ENCODE measurements around the gene HS1BP3.

The HS1BP3 gene, protein sequence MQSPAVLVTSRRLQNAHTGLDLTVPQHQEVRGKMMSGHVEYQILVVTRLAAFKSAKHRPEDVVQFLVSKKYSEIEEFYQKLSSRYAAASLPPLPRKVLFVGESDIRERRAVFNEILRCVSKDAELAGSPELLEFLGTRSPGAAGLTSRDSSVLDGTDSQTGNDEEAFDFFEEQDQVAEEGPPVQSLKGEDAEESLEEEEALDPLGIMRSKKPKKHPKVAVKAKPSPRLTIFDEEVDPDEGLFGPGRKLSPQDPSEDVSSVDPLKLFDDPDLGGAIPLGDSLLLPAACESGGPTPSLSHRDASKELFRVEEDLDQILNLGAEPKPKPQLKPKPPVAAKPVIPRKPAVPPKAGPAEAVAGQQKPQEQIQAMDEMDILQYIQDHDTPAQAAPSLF

DNA sequence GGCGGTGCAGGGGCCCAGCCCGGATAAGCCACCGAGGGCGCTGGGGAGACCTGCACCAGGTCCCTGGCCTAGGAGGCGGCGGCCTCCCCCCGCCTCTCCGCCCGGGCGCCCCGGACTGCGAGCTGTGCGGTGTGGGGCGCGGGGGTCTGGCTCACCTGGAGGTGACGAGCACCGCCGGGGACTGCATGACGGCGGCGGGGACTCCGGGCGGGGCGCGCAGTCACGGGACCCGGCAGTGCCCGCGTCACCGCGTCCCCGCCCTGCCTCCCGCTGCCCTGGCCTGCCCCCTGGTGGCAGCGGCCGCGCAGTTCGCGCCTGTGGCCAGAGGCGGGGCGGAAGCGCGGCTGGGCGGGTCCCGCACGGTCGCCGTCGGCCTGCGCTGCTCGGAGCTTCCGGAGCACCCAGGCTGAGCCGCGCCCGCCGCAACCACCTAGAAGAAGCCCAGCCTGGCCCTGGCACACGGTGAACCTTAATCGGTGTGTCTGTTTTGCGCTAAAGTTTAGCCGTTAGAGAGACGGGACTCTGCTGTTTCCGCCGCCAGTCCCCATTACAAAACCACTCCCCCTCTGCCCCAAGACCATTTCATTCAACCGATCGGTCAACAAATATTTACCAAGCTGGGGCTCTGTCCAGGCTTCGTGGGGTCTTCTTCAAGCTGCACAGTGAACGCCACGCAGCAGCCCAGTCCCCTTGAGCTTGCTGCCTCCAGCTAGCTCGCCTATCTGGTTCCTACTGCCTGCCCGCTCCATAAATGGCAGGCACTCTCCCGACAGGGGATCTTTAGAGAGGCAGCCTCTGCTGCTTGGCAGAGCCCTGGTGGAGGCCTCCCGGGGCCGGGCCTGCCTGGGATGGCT is at the start of gene HS1BP3:
Gene HS1BP3 (minus strand): TSS at position 222 of the 854 bp plus-strand sequence. CDS start 35 bp downstream, at position 187.
- peak; percentile 99 for DNase-seq (ENCODE audit: low spot score)
- FAIRE-seq, result peak; percentile 99

DNA sequence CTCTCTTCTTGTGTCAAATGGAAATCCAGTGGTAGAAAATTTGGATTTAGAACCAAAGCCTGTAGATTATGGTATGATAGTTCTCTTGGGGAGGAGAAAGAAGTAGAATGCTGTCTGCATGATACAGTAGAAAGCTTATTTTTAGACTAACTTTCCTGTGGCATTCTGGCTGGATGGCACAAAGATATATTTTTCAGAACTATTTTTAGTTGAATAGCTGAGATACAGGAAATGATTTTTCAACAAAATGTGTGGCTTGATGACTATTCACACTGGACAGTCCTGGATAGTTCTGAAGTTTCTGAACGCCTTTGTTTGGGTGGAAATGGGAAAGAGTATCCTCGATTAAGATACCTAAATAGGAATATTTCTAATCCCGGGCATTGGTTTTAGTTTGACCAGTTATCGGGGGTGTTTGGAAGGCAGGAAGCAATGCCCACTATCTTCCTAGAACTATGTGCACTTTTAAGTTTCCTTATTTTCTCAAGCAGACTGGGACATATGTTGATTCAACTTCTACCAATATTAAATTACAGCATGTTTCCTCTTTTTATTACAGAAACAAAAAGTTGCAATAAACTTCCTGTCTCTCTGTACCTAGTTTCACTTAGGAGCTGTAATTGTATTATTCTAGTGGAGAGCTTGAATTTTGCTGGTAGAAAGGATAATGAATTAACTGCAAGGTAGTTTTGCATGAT is 48.2 kb upstream of the HS1BP3 start:
- no peak for FAIRE-seq
- DNase-seq (ENCODE audit: low spot score), result no peak

DNA sequence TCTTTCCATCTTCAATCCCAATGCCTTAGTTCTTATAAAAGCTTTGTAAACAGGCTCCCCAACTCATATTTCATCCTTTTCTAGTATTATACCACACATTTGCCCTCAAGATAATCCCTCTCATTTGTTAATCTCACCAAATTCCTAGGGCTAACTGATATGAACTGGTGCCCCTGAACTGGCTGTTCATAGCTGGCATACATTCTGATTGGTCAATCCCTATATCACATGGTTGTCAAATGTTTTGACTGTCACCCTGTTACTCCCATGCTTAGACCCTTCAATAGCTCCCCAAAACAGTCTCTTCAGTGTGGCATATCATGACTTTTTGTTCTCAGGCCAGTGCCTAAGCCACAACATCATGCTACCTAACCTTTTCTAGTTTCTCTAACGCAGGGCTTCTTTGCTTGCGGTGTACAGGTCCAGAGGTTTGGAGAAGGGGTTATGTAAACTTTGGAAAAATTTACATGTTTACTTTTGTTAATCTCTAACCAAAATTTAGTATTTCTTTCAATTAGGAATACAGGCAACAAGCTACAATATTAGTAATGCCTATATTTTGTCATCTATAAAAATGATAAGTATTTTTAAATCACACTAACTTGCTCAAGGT is 46.5 kb upstream of the HS1BP3 start:
- DNase-seq (ENCODE audit: low spot score) (no peak), FAIRE-seq (no peak)

DNA sequence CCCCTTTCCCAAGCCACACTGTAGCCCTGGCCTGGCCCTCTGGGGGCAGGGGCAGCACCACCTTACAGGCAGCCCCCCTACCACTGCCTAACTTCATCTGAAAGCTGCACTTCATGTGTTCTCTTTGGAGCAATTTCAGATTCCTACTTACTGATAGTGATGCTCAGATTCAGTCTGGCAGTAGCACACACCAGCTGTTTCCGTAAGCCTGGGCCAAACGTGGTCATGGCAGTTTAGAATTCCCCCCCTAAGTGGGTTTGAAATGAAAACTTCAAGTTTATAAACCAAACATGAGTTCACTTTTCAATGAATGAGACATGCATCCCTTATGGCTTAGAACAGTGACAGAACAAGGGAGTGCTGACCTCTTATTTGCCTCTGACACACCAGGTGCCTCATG is 45.5 kb upstream of the HS1BP3 start:
- FAIRE-seq (peak; percentile 50), DNase-seq (ENCODE audit: low spot score) (no peak)

DNA sequence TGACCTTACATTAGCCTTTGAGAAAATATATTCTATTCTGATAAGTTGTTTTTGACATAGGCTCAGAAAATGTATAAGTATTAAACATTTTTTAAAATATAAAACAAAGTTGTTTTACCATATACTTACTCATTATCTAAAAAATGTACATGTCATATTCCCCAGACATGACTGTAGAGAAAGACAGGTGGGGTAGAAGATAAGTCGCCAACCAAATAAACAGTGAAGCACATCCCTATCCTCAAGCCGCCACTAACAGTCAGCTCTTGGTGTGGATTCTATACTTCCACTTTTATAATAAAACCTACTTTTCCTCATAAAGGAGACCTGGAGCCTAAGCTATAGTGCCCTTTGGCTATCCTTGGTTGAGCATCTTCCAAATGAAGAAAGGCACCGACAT is 42.4 kb upstream of the HS1BP3 start:
- no peak for FAIRE-seq
- DNase-seq (ENCODE audit: low spot score), result no peak

DNA sequence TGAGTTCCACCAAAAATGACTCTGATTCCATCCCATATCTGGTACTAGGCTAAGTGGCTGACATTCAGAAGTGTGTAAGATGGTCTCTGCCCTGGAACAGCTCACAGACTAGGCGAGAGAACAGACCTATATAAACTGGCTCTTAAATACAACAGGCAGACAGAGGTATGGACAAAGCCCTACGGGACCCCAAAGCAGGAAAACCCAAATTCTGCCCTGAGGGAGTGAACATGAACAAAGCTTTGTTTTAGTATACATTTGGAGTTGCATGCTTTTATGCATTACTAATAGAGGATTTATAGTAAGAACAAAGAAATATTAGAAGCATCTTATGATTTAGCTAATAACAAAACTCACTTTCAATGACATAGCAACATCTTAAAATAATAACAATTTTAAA is 41.2 kb upstream of the HS1BP3 start:
- DNase-seq (ENCODE audit: low spot score) (no peak), FAIRE-seq (peak; percentile 42)

DNA sequence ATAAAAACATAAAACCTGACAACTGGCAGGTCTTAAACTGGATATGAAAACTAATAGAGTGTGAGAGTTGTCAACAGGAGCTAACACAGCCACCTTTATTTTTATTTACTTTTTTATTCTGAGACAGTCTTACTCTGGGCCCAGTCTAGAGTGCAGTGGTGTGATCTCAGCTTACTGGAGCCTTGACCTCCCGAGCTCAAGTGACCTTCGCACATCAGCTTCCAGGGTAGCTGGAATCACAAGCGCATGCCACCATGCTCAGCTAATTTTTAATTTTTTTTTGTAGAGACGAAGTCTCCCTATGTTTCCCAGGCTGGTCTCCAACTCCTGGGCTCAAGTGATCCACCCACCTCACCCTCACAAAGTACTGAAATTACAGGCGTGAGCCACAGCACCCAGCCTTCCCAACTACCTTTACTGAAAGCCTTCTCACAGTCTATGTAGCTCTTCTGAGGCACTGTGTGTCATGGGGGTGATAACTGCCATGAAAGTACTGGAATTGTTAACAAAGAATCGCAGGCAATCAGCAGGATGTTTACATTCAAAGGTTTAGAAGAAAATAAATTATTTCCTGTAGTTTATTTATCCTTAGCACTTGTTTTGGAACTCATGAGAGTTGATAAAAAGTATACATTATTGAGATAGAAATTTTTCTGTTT is 40.3 kb upstream of the HS1BP3 start:
- DNase-seq (ENCODE audit: low spot score) (no peak), FAIRE-seq (no peak)

DNA sequence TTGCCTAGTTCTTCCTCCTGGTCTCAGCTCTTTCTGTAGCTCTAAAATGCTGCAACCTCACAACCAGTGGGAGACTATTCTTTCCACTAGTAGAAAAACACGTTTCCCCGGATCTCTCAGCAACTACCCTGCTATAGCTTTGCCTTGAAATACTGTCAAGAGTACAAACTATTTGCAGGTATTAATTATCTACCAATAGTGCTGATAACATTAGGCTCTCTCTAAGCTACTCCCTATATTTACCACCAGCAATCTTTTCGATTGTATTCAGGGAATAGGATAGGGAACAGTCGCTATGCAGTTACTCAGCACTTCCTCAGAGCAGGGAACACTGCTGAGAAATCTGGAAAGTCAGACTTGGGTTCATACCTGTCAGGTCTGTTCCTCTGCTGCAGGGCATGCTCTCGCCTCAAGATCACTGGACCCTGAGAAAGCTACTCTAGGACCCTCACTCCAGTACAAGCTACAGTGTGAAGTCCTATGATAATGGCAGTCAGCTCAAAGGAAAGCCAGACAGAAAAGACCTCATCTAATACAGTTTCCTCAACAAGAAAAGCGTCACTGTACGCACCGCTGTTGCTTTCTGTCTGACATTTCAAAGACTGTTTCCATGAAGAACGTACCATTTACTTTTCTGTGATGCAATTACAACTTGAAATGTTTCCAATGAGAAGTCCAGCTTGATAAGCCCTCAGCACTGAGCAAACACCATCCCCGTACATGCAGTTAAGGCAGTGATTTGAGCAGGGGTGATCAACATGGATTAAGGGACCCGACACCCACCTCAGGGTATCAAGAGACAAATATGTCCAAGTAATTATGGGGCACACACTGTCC is 38.7 kb upstream of the HS1BP3 start:
- DNase-seq (ENCODE audit: low spot score), result no peak
- no peak for FAIRE-seq

DNA sequence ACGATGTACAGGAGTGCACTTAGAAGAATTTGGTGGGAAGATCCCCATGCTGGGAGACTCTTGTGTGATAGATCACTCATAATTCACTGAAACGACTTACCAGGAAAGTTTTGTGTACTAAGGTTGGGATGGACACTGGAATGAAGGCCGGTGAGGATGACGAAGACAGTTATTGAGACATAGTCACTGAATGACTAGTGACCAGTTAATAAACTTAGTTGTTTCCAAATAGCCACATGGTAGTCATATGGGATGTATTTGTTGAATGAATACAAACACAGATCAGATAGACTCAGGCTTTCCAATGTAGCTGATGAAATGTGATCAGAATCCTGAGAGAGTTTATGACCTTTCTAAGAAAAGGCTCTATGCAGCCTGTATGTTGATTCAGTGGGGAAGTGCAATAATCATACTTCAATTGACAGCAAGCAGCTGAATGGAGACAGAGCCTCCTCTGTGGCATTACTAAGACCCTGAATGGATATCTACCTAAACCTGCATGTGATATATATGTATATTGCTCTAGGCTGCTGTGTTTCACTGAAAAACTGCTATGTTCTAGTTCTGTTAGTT is 36.4 kb upstream of the HS1BP3 start:
- DNase-seq (ENCODE audit: low spot score), result no peak
- FAIRE-seq, result no peak

DNA sequence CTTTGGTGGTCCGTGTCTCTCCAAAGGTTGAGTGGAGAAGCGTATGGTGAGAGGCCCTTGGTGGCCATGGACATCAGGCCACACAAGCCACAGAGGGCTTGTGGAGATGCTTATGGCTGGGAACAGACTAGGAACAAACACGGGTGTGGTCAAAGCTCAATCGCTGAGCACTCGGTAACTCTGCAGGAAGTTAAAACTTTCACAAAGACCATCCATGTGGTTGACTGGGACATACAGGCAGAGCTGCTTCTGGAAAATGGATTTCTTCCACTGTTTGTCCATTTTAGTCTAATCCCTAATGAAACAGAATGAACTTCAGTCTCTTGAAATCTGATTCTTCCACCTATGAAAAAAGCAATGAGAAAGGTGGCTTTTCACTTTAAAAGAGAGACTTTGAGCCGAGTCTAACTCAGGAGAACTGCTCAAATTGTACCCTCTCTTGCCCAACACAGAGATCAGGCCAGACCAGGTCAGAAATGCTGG is 33.7 kb upstream of the HS1BP3 start:
- FAIRE-seq, result no peak
- DNase-seq (ENCODE audit: low spot score), result no peak

DNA sequence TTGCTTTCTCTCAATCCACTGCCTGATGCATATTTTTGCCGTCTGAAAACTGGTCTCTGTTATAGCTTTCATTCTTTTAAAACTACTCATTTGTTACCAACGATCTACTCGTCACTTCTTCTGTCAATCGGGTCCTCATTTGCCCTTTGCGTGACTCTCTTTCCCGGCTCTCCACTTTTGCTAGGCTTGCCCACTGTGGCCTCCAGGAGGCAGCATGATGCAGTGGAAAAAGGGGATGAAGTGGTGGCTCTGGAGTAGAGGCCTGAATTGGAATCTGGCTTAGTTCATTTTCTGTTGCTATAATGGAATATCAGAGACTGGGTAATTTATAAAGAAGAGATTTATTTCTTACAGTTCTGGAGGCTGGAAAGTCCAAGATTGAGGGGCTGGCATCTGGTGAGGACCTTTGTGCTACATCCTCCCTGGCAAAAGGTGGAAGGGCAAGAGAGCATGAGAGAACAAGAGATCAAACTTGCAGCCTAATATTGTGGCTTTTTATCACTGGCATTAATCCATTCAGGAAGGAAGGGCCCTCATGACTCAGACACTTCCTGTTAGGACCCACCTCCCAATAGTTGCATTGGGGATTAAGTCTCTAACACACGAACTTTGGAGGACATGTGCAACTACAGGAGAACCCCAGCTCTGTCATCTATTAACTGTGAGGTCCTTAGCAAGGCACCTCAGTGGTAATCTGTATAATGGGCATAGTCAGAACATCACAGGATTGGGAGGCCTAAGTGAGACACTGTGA is 31.4 kb upstream of the HS1BP3 start:
- DNase-seq (ENCODE audit: low spot score) (no peak), FAIRE-seq (no peak)

DNA sequence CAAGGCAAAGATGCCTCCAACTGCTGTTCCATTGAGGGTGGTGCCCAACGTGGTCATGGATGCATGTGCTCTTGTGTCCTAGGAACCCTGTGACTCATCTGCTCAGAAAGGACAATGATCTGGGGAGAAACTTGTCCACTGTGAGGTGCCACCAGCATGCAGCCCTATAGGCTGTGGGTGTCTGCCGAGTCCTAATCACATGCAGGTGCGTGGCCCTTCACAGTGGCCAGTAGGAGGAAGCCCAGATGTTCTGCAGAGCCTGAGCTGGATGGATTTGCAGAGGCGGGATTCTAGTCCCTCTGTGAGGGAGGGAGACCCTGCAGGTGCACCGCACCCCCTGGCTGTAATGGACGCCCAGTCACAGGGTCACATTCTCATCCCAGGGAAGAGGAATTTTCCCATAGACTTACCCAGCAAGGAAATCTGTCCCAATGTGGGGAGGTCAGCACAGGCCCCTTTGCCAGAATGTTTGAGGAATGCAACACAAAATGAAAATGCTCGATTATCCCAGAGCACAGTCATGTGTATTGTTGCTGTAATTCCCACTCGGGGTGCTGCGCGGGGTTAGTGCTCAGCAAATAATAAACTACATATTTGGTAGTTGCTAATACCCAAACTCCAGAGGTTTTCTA is 30.0 kb upstream of the HS1BP3 start:
- DNase-seq (ENCODE audit: low spot score) (no peak), FAIRE-seq (no peak)

DNA sequence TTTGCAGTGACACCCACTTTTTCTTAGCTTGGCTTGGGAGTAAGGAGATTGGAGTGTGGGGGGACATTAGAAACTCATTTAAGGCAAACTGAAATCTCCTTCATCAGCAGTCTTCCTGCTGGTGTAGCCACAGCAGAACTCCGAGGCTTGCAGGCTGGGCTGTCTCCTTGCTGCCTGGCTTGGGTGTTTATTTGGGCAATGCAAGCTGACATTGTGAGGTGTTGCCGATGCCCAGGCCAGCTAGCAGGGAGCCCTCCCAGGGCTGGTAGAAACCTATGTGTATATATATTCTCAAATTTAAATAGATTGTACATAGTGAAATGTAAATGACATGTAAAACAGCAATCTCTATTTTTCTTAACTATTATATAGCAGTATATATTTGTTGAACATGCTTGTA is 27.9 kb upstream of the HS1BP3 start:
- DNase-seq (ENCODE audit: low spot score) (no peak), FAIRE-seq (no peak)

DNA sequence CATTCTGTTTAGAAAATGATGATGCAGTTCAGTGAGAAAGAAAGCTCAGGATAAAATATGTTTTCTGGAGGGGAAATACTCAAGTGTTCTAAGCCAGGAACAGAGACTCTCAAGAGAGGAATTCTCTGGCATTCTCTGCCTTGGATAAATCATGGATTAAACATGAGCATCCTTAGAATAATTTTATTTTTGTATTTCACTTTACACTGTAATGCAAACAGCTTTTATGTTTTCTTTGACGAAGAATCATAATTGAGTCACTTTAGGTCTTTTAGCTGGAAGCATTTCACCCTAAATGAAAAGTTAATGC is 27.1 kb upstream of the HS1BP3 start:
- no peak for DNase-seq (ENCODE audit: low spot score)
- no peak for FAIRE-seq

DNA sequence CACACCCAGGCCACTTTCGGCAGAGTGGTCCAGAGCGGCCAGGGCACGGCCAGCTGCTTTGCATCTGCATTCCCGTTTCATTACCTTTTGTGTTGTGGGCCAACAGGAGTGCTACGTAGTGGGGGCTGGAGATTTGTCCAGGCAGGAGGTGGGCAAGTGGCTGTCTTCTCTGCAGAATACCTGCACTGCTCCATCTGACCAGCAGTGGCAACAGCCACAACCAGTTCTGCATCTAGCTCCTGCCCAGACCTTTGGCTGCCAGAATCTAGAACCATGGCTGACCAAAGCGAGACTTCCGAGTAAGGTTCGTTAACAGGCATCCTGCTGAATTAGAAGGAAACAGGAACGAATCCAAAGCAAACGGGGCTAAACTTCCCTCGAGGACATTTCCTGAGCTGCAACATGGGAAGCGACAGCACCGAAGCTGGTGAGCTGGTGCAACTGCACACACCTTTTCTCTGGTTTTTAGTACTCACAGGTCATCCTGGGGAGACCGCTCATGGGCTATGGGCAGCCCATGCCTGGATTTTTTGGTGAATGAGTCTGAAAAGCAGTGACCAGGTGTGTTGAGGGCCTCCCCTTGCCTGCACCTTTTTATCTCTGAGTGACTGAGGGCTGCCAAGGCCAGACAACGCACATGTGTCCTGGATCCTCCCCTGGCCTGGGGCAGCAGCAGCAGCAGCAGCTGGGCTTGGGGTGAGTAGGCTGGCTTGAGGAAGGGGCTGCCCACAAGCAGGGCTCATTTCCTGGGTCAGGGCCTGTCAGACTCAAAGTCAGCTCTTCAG is 26.6 kb upstream of the HS1BP3 start:
- FAIRE-seq (no peak), DNase-seq (ENCODE audit: low spot score) (peak; percentile 37)

DNA sequence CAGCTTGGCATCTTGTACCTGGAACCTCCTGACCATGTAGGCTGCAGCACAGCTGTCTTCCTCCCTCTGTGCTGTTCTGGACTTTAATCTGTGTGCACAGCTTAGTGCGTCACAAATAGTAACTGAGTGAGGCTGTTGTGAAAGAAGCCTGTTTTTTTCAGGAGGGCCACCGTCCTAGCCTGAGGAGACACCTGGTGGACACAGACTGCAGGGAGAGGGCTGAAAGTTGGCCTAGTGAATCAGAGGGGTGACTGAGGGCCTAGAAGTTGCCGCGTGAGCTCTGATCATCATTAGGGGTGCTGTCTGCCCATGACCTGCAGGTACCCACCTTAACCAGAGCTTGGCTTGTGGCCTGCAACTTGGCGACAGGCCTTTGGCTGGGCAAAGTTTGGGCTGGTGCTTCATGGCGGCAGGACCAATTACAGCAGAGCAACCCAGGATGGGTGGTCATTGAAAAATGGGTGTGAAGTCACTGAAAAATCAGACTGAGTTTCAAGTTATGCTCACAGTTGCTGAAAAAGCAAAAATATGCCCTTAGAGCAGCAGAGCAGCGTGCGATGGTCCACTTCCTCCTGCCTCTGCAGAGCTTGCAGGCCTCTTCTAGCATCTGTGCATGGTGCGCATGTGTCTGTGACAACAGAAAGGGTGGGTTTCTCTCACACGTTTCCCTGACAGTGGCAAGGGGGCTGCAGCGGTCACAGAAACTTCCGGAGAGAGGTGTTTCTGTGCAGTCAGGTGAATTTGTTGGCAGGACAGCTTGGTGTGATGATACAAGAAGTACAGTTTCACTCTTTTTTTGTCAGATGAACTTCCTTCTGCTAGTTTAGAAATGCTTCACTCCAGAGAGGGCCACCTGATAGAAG is 25.7 kb upstream of the HS1BP3 start:
- DNase-seq (ENCODE audit: low spot score) (no peak), FAIRE-seq (no peak)

Measured in urothelium cell line (cell line).